Prostate gland (tissue), 2 donors: Measurements from ENCODE around the gene RAB14.

Experiments used
- CTCF ChIP-seq, 4 experiments: fragments of 200-600 bp in 2 of 4; fragments of 450-650 bp in 2 of 4; sonication (generic) in 2 of 4; IDR thresholded peaks; 1 replicate in 3 of 4; 2 replicates in 1 of 4; pipeline ENCODE4 v1.5.1; 2016 to 2019; ENCODE audit warnings: antibody characterized with exemption in 4 of 4, mild to moderate bottlenecking in 2 of 4, moderate library complexity in 2 of 4
- POLR2A ChIP-seq: fragments of 450-650 bp; IDR thresholded peaks from one replicate; pipeline ENCODE4 v1.6.1; 2016; ENCODE audit warnings: antibody characterized with exemption, mild to moderate bottlenecking

- TF ChIP-seq CTCF (IDR thresholded peaks at IDR 0.05) (no peak), POLR2A (no peak)
These were observed 9.2 kb downstream of the RAB14 start for GRCh38 chr9:121192518-121192917.
